ENCODE results near the gene ZNF862. TPM values are rescaled to one million over a fixed set of nuclear protein-coding genes. Genes with fewer than 3 reads are reported as not detected.
"Not testable (repeated sequence)": the region's sequence is repeated elsewhere in the genome, so short reads cannot be mapped to it uniquely, and the experiment has no call there.

The ZNF862 gene
- total RNA-seq, 2 donors from 2014 or later, result 31.4 to 39.0 TPM

DNA sequence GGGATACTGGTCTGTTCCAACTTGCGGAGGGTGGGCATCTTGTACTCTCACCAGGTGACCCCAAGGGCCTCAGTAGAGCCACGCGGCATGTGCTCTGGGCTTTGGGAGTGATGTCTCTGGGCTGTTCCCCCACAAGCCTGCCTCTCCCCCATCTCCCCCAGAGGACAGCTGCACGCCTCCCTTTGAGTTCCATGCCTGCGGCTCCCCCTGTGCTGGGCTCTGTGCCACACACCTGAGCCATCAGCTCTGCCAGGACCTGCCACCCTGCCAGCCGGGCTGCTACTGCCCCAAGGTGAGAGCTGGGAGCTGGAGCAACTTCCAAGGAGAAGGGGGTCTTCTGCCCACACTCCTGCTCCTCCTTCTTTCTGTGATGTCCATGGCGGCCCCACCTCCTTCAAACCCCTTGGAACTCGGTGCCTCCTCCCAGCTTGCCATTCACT, 15.0 kb upstream of the ZNF862 start:
- Mint-ChIP-seq H3K9me3 (no peaks in the 10 kb centered on the region), H3K4me1 (ENCODE audit: low read depth) (no peaks in the 10 kb centered on the region), H3K27ac (no peak overlapping the region), H3K36me3 (ENCODE audit: insufficient read depth in 2 of 2) (no peaks in the 10 kb centered on the region), H3K27me3 (ENCODE audit: low read depth) (no peaks in the 10 kb centered on the region), H3K4me3 (no peak overlapping the region)
- DNase-seq, result no peak
- ATAC-seq (replicated peaks in 1 of 2), result no peak

- Mint-ChIP-seq H3K4me3 (no peak overlapping the region), H3K4me1 (ENCODE audit: low read depth) (no peaks in the 10 kb centered on the region)
Measured at GRCh38 chr7:149823631-149824199, 14.5 kb upstream of the ZNF862 start.

GRCh38 chr7:149824301-149824741, 13.9 kb upstream of the ZNF862 start:
- H3K9me3 Mint-ChIP-seq, result no peaks in the 10 kb centered on the region
- DNase-seq (no peak), ATAC-seq (replicated peaks in 1 of 2) (no peak)
- H3K4me3 Mint-ChIP-seq, result no peak overlapping the region
- no peaks in the 10 kb centered on the region for H3K4me1 Mint-ChIP-seq (ENCODE audit: low read depth)
- no peaks in the 10 kb centered on the region for H3K36me3 Mint-ChIP-seq (ENCODE audit: insufficient read depth in 2 of 2)
- H3K27ac Mint-ChIP-seq, result no peak overlapping the region
- H3K27me3 Mint-ChIP-seq (ENCODE audit: low read depth), result no peaks in the 10 kb centered on the region

More at GRCh38 chr7:149823631-149824199, 14.5 kb upstream of the ZNF862 start:
- DNase-seq, result no peak
- no peaks in the 10 kb centered on the region for H3K9me3 Mint-ChIP-seq
- no peak for ATAC-seq (replicated peaks in 1 of 2)
- H3K36me3 Mint-ChIP-seq (ENCODE audit: insufficient read depth in 2 of 2), result no peaks in the 10 kb centered on the region
- no peak overlapping the region for H3K27ac Mint-ChIP-seq
- H3K27me3 Mint-ChIP-seq (ENCODE audit: low read depth), result no peaks in the 10 kb centered on the region

DNA sequence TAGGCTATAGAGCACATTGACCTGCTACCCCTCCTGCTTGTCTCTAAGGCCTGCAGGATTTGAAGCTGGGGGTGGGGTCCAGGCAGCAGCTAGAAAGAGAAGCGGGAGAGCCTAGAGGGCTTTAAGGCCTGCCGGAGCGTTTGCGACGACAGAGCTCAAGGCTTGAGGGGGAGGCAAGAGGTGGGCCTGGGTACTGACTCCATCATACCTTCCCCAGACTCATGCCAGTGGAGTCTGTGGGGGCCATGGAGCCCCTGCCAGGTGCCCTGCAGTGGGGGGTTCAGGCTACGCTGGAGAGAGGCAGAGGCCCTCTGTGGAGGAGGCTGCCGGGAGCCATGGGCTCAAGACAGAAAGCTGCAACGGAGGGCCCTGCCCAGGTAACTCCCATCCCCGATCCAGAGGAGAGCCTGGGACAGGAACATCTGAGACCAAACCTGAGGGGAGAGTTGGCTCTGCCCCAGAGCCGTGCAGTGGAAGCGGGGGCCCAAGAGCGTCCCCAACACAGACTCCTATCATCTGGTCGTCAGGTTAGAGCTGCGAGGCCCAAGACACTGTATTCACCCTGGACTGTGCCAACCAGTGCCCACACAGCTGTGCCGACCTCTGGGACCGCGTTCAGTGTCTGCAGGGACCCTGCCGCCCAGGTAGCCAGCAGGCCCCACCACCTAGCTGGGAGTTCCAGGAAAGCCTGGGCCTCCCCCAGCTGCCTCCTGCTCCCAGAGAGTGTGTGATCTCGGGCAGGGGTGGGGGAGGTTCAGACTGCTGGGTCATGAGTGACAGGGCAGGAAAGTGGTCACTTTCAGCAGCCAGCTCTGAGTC, 13.2 kb upstream of the ZNF862 start:
- no peaks in the 10 kb centered on the region for H3K27me3 Mint-ChIP-seq (ENCODE audit: low read depth)
- H3K9me3 Mint-ChIP-seq, result no peaks in the 10 kb centered on the region
- no peaks in the 10 kb centered on the region for H3K4me1 Mint-ChIP-seq (ENCODE audit: low read depth)
- no peak overlapping the region for H3K4me3 Mint-ChIP-seq
- no peak for ATAC-seq (replicated peaks in 1 of 2)
- no peaks in the 10 kb centered on the region for H3K36me3 Mint-ChIP-seq (ENCODE audit: insufficient read depth in 2 of 2)
- no peak for DNase-seq
- no peak overlapping the region for H3K27ac Mint-ChIP-seq

GRCh38 chr7:149825567-149826343, 12.4 kb upstream of the ZNF862 start:
- no peak for DNase-seq
- Mint-ChIP-seq H3K4me1 (ENCODE audit: low read depth) (no peaks in the 10 kb centered on the region), H3K27ac (no peak overlapping the region), H3K4me3 (no peak overlapping the region), H3K27me3 (ENCODE audit: low read depth) (no peaks in the 10 kb centered on the region), H3K9me3 (no peaks in the 10 kb centered on the region), H3K36me3 (ENCODE audit: insufficient read depth in 2 of 2) (no peaks in the 10 kb centered on the region)
- no peak for ATAC-seq (replicated peaks in 1 of 2)

GRCh38 chr7:149826344-149827088, 11.7 kb upstream of the ZNF862 start:
- Mint-ChIP-seq H3K4me3 (no peak overlapping the region), H3K9me3 (no peaks in the 10 kb centered on the region), H3K27ac (no peak overlapping the region), H3K27me3 (ENCODE audit: low read depth) (peaks cover under 1% of the 10 kb centered on the region), H3K4me1 (ENCODE audit: low read depth) (no peaks in the 10 kb centered on the region), H3K36me3 (ENCODE audit: insufficient read depth in 2 of 2) (no peaks in the 10 kb centered on the region)
- ATAC-seq (replicated peaks in 1 of 2) (no peak), DNase-seq (no peak)

GRCh38 chr7:149827089-149827981, 10.8 kb upstream of the ZNF862 start:
- Mint-ChIP-seq H3K4me3 (no peak overlapping the region), H3K27me3 (ENCODE audit: low read depth) (peaks cover 6% of the 10 kb centered on the region), H3K27ac (no peak overlapping the region), H3K36me3 (ENCODE audit: insufficient read depth in 2 of 2) (no peaks in the 10 kb centered on the region), H3K9me3 (no peaks in the 10 kb centered on the region), H3K4me1 (ENCODE audit: low read depth) (no peaks in the 10 kb centered on the region)
- DNase-seq (no peak), ATAC-seq (replicated peaks in 1 of 2) (no peak)

- Mint-ChIP-seq H3K9me3 (no peaks in the 10 kb centered on the region), H3K4me1 (ENCODE audit: low read depth) (no peaks in the 10 kb centered on the region), H3K27ac (no peak overlapping the region), H3K27me3 (ENCODE audit: low read depth) (peaks cover 6% of the 10 kb centered on the region), H3K4me3 (no peak overlapping the region), H3K36me3 (ENCODE audit: insufficient read depth in 2 of 2) (no peaks in the 10 kb centered on the region)
- no peak for DNase-seq
- ATAC-seq (replicated peaks in 1 of 2), result no peak
Measured at GRCh38 chr7:149828357-149829309, 9.5 kb upstream of the ZNF862 start.

DNA sequence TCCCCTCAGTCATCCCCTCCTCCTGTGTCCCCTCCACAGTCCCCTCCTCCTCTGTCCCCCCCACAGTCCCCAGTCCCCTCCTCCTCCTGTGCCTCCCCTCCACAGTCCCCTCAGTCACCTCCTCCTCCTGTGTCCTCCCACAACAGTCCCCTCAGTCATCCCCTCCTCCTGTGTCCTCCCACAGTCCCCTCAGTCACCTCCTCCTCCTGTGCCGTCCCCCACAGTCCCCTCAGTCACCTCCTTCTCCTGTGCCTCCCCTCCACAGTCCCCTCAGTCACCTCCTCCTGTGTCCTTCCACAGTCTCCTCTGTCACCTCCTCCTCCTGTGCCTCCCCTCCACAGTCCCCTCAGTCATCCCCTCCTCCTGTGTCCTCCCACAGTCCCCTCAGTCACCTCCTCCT, 7.6 kb upstream of the ZNF862 start:
- H3K27ac Mint-ChIP-seq; H3K27me3 Mint-ChIP-seq (ENCODE audit: low read depth); H3K4me1 Mint-ChIP-seq (ENCODE audit: low read depth); H3K36me3 Mint-ChIP-seq (ENCODE audit: insufficient read depth in 2 of 2); H3K9me3 Mint-ChIP-seq; ATAC-seq (replicated peaks in 1 of 2); DNase-seq; H3K4me3 Mint-ChIP-seq: not testable (repeated sequence)

GRCh38 chr7:149830997-149831740, 7.0 kb upstream of the ZNF862 start:
- H3K9me3 Mint-ChIP-seq, result no peaks in the 10 kb centered on the region
- no peak for ATAC-seq (replicated peaks in 1 of 2)
- H3K27me3 Mint-ChIP-seq (ENCODE audit: low read depth), result peaks cover 6% of the 10 kb centered on the region
- H3K4me1 Mint-ChIP-seq (ENCODE audit: low read depth), result no peaks in the 10 kb centered on the region
- H3K36me3 Mint-ChIP-seq (ENCODE audit: insufficient read depth in 2 of 2), result no peaks in the 10 kb centered on the region
- H3K4me3 Mint-ChIP-seq, result no peak overlapping the region
- no peak overlapping the region for H3K27ac Mint-ChIP-seq
- no peak for DNase-seq

GRCh38 chr7:149831741-149832219, 6.4 kb upstream of the ZNF862 start:
- Mint-ChIP-seq H3K9me3 (no peaks in the 10 kb centered on the region), H3K36me3 (ENCODE audit: insufficient read depth in 2 of 2) (no peaks in the 10 kb centered on the region), H3K27me3 (ENCODE audit: low read depth) (peaks cover 6% of the 10 kb centered on the region), H3K4me1 (ENCODE audit: low read depth) (no peaks in the 10 kb centered on the region), H3K4me3 (no peak overlapping the region), H3K27ac (peak overlapping the region; percentile 71)
- no peak for DNase-seq
- ATAC-seq (replicated peaks in 1 of 2), result no peak

Data from activated T-cell treated with anti-CD3 and anti-CD28 coated beads, Interleukin-2, amount 50 U/mL, for 72 hours (primary cell).